GM23248 (cell line): Measurements from ENCODE around the gene SLC12A7.

Experiments
- EZH2 ChIP-seq: fragments of 200-600 bp; sonication (generic); IDR thresholded peaks from 2 replicates; pipeline ENCODE4 v1.6.1; 2018; ENCODE audit warnings: antibody characterized with exemption, mild to moderate bottlenecking; ENCODE audit not compliant: insufficient read depth, poor library complexity, severe bottlenecking
- EZH2phosphoT487 ChIP-seq: fragments of 200-600 bp; sonication (generic); IDR thresholded peaks from 2 replicates; pipeline ENCODE4 v1.6.1; 2018; ENCODE audit warnings: antibody characterized with exemption, moderate library complexity, mild to moderate bottlenecking, low read depth; ENCODE audit not compliant: insufficient read depth

GRCh38 chr5:1159341-1159675 is 47.4 kb upstream of the SLC12A7 start:
- TF ChIP-seq EZH2 (no peak), EZH2phosphoT487 (no peak)
